NCI-H446 (cell line): Measurements from ENCODE around the gene LRP3.
"Not testable (repeated sequence)": the region's sequence is repeated elsewhere in the genome, so short reads cannot be mapped to it uniquely, and the experiment has no call there.

Source experiments
- DNase-seq, 2 experiments: peaks; one replicate each; lab custom pipeline; 2025; lab: John Stamatoyannopoulos, UW

The LRP3 gene

GRCh38 chr19:33176670-33177416, 17.3 kb upstream of the LRP3 start:
- DNase-seq, result peak; percentile 98 to 100

- no peak for DNase-seq
Measured at GRCh38 chr19:33177417-33177979, 16.6 kb upstream of the LRP3 start.

- DNase-seq, result no peak
Measured at GRCh38 chr19:33186431-33187182, 7.5 kb upstream of the LRP3 start.

GRCh38 chr19:33187183-33187540, 7.0 kb upstream of the LRP3 start:
- no peak for DNase-seq

GRCh38 chr19:33189453-33189852, 4.7 kb upstream of the LRP3 start:
- no peak for DNase-seq

GRCh38 chr19:33191092-33191491, 3.0 kb upstream of the LRP3 start:
- DNase-seq, result not testable (repeated sequence)

GRCh38 chr19:33191501-33191900, 2.6 kb upstream of the LRP3 start:
- no peak for DNase-seq

GRCh38 chr19:33192010-33192409, 2.1 kb upstream of the LRP3 start:
- DNase-seq, result no peak

- no peak for DNase-seq
Measured at GRCh38 chr19:33193269-33193864, 763 bp upstream of the LRP3 start.

GRCh38 chr19:33194532-33194885, 379 bp downstream of the LRP3 start:
- no peak for DNase-seq

GRCh38 chr19:33194886-33195644, 935 bp downstream of the LRP3 start:
- no peak for DNase-seq

GRCh38 chr19:33195645-33196347, 1.7 kb downstream of the LRP3 start:
- no peak for DNase-seq

- DNase-seq, result no peak
Measured at GRCh38 chr19:33196446-33197193, 2.5 kb downstream of the LRP3 start.

GRCh38 chr19:33197591-33198000, 3.5 kb downstream of the LRP3 start:
- no peak for DNase-seq

GRCh38 chr19:33198169-33198568, 4.0 kb downstream of the LRP3 start:
- DNase-seq, result no peak

GRCh38 chr19:33199441-33200265, 5.5 kb downstream of the LRP3 start:
- no peak for DNase-seq

GRCh38 chr19:33201473-33201872, 7.3 kb downstream of the LRP3 start:
- DNase-seq, result no peak

GRCh38 chr19:33201886-33202545, 7.9 kb downstream of the LRP3 start:
- DNase-seq, result no peak
